Measurements from ENCODE around the gene NRF1.

GRCh38 chr7:129767120-129768015 lies 155.8 kb downstream of the NRF1 start:
- TF ChIP-seq POLR2AphosphoS5 (IDR thresholded peaks at IDR 0.05; ENCODE audit: borderline replicate concordance, low read depth, low read length) (no peak), EZH2 (IDR thresholded peaks at IDR 0.05) (no peak)

Data from SK-N-MC (cell line).